Progenitor cell of endocrine pancreas (in vitro differentiated cells): ENCODE measurements around the gene WASF1. TPM values are rescaled to one million over a fixed set of nuclear protein-coding genes. Genes with fewer than 3 reads are reported as not detected.

ENCODE experiments used
- DNase-seq: peaks from one replicate; pipeline ENCODE4 v3.0.0; 2021; ENCODE audit warnings: low spot score; ENCODE audit not compliant: unreplicated experiment
- H3K27ac Mint-ChIP-seq: 2 replicates; pipeline ENCODE4 v1.8.0; 2021; ENCODE audit warnings: mild to moderate bottlenecking, moderate library complexity, mixed read lengths
- H3K27me3 Mint-ChIP-seq: 2 replicates; pipeline ENCODE4 v1.8.0; 2021; ENCODE audit warnings: mixed read lengths
- H3K36me3 Mint-ChIP-seq: 2 replicates; pipeline ENCODE4 v1.8.0; 2022; ENCODE audit warnings: mixed read lengths; ENCODE audit not compliant: insufficient read depth
- H3K4me1 Mint-ChIP-seq: 2 replicates; pipeline ENCODE4 v1.8.0; 2021; ENCODE audit warnings: low read depth, mixed read lengths
- H3K4me3 Mint-ChIP-seq: 2 replicates; pipeline ENCODE4 v1.8.0; 2021; ENCODE audit warnings: low read depth, mild to moderate bottlenecking, moderate library complexity, mixed read lengths
- H3K9me3 Mint-ChIP-seq: 2 replicates; pipeline ENCODE4 v1.8.0; 2021; ENCODE audit warnings: low read depth, mixed read lengths
- total RNA-seq: library from RNA; stranded (reverse); gene quantifications from 2 replicates; pipeline ENCODE4 v1.2.1, GENCODE V29; 2021
- TF ChIP-seq, protein P1 (sequence below): fragments of 200-600 bp; sonication (generic); IDR thresholded peaks from one replicate; pipeline ENCODE4 v1.5.0; 2021; ENCODE audit warnings: antibody characterized with exemption, mild to moderate bottlenecking; ENCODE audit not compliant: unreplicated experiment

Gene WASF1
- total RNA-seq, 1 donor from 2014 or later, result 46.4 TPM

DNA sequence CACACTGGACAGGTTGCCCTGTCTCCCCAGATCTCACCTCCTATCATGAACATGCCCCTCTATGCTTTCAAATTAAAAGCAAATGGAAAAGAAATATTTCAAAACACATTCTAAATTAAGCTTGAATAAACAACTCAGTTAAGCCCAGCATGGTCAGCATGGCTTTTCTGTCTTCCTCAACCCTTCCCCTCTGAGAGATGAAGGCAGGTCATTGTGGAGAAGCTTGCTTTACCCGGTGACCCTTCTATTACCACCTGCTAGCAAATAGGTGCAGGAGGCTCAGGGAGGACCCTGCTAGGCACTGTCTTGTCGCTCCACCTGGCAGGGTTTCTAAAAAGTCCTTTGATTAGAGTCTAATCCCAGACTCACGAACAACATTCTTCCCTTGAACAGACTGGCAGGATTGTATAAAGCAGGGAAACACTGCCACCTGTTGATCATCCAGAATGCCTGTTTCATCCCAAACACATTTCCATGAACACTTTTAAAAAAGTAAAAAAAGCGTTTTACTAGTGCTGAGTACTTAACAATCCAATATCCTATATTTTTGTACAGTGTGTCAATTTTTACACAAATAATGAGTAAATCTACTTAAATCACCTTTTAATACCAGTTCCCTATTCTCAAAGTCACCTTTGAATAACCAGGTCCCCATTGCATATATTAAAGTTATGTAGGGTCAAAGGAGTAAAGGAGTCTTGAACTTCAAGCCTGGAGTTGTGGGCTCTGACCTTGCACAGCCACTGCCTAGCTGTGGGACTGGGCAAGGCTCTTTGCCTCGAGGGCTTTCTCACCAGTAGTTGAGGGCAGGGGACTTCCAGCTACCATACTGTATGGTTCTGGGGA lies 125.9 kb downstream of the WASF1 start:
- Mint-ChIP-seq H3K4me3 (no peak overlapping the region), H3K36me3 (no peaks in the 10 kb centered on the region), H3K9me3 (no peaks in the 10 kb centered on the region), H3K4me1 (peaks cover 5% of the 10 kb centered on the region), H3K27me3 (no peaks in the 10 kb centered on the region), H3K27ac (no peak overlapping the region)
- no peak for DNase-seq
- TF ChIP-seq, protein P1, sequence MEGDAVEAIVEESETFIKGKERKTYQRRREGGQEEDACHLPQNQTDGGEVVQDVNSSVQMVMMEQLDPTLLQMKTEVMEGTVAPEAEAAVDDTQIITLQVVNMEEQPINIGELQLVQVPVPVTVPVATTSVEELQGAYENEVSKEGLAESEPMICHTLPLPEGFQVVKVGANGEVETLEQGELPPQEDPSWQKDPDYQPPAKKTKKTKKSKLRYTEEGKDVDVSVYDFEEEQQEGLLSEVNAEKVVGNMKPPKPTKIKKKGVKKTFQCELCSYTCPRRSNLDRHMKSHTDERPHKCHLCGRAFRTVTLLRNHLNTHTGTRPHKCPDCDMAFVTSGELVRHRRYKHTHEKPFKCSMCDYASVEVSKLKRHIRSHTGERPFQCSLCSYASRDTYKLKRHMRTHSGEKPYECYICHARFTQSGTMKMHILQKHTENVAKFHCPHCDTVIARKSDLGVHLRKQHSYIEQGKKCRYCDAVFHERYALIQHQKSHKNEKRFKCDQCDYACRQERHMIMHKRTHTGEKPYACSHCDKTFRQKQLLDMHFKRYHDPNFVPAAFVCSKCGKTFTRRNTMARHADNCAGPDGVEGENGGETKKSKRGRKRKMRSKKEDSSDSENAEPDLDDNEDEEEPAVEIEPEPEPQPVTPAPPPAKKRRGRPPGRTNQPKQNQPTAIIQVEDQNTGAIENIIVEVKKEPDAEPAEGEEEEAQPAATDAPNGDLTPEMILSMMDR, result peak; percentile 85

DNA sequence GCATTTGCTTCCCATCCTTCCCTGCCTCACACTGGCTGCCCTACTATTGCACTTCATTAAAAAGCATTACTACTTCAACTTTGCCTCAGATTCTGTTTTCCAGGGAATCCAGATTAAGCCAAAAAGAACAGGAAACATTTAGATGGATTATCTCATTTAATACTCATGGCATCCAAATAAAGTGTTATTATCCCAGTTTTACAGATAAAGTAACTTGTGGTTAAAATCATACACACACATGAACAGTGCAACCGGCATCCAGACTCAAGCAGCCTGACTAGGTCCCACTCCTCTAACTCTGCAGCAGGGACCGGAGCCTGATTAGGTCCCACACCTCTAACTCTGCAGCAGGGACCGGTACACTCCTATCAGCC lies 129.0 kb downstream of the WASF1 start:
- no peak overlapping the region for H3K4me3 Mint-ChIP-seq
- no peak for DNase-seq
- no peaks in the 10 kb centered on the region for H3K4me1 Mint-ChIP-seq
- no peaks in the 10 kb centered on the region for H3K27me3 Mint-ChIP-seq
- H3K36me3 Mint-ChIP-seq, result no peaks in the 10 kb centered on the region
- no peak overlapping the region for H3K27ac Mint-ChIP-seq
- H3K9me3 Mint-ChIP-seq, result no peaks in the 10 kb centered on the region
- TF ChIP-seq, protein P1, result no peak

Other genes starting within 250 kb of the WASF1 start
- not detected in 2 replicates for gene GPR6, start 201.4 kb downstream of the WASF1 start, total RNA-seq
- gene CDC40, start 757 bp upstream of the WASF1 start, total RNA-seq, result 21.5 and 24.9 TPM in 2 replicates
- gene METTL24, start 178.7 kb upstream of the WASF1 start, total RNA-seq, result 10.0 and 14.8 TPM in 2 replicates
- not detected in 2 replicates for gene DDO, start 235.9 kb upstream of the WASF1 start, total RNA-seq